GM08714 (cell line): ENCODE data around the gene KCNQ2.
"Not testable (repeated sequence)": the region's sequence is repeated elsewhere in the genome, so short reads cannot be mapped to it uniquely, and the experiment has no call there.

Source experiments
- H3K4me3 ChIP-seq: fragments of 200-500 bp; sonication (Bioruptor generic); 2 replicates; pipeline ENCODE4 v1.5.1; 2014; ENCODE audit warnings: mild to moderate bottlenecking, low read length, inconsistent platforms
- ZNF274 ChIP-seq: IDR thresholded peaks from 2 replicates; pipeline ENCODE4 v1.6.1; 2012; ENCODE audit warnings: mild to moderate bottlenecking, low read depth, low read length

The KCNQ2 gene

GRCh38 chr20:63488315-63489251 is 16.1 kb upstream of the KCNQ2 start:
- TF ChIP-seq ZNF274, result no peak
- no peak overlapping the region for H3K4me3 ChIP-seq

DNA sequence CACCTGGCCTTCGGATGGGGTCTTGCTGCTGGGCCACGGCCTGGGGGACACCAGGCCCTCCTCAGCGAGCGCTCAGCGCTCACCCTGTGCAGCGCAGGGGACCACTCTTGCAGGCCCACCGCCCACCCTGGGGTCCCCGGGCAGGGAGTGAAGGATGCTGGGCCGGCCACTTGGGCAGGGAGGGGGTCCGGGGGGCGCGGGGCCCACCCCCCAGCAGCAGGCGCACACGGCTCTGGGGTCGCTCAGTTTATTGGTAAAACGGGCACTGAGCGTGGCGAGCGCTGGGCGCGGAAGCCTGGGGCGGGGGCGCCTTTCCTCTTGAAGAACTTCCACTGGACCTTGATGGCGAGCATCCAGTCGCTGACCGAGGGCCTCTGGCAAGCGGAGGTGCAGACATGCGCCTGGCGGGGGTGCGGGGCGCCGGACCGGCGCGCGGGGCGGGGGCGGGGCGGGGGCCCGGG is 15.4 kb upstream of the KCNQ2 start:
- H3K4me3 ChIP-seq, result no peak overlapping the region
- no peak for TF ChIP-seq ZNF274

- no peak for TF ChIP-seq ZNF274
- H3K4me3 ChIP-seq, result no peak overlapping the region
Observed at GRCh38 chr20:63487116-63487764, 14.8 kb upstream of the KCNQ2 start.

GRCh38 chr20:63486300-63486855 is 13.9 kb upstream of the KCNQ2 start:
- no peak for TF ChIP-seq ZNF274
- no peak overlapping the region for H3K4me3 ChIP-seq

DNA sequence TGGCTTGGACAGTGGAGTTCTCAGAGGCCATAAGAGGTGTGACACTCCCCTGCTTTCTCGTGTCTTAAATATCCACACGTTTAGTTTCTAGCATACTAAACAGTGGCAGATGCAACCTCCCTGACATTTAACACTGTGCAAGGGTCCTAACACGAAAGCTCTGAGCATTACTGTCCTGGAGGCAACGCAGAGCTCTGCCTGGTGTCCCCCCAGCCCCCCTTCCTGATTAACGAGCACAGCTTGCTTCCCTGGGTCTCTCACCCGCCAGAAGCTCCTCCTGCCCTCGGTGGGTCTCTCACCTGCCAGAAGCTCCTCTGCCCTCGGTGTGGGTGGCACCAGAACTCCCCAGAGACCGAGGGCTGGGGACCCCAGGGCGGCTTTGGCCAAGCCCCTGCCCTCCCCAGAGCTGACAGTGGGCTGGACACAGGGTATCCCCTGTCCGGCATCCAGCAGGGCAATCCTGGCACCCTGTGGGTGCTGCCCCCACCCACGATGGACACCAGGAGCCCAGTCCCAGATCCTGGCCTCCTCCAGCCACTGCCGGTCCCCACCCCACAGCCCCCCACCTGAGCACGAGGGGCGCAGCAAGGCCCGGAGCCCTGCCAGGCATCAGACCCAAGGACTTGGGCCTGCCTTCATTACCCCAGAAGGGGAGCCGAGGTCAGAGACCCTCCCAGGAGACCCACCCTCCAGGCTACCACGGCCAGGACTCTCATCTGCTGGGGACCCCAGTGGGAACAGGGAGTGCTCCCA is 12.4 kb upstream of the KCNQ2 start:
- no peak overlapping the region for H3K4me3 ChIP-seq
- TF ChIP-seq ZNF274, result no peak

GRCh38 chr20:63484236-63484635 is 11.8 kb upstream of the KCNQ2 start:
- TF ChIP-seq ZNF274, result no peak
- no peak overlapping the region for H3K4me3 ChIP-seq

DNA sequence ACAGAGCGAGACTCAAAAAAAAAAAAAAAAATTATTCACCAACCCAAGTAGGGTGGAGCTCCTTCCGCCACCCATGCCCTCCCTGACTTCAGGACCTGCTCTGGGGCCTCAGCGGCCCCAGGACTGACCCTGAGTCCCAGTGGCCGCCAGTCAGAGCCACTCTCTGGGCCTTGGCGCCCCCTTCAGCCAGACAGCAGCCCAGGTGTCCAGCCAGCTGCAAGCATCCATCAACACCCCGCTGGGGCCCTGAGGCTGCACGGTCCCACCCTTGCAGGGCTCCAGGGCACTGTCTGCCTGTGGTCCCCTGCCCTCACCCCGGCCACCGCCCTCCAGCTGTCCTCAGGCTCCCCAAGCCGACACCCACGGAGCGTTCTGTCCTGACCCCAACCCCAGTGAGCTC is 11.4 kb upstream of the KCNQ2 start:
- TF ChIP-seq ZNF274, result no peak
- H3K4me3 ChIP-seq, result no peak overlapping the region

DNA sequence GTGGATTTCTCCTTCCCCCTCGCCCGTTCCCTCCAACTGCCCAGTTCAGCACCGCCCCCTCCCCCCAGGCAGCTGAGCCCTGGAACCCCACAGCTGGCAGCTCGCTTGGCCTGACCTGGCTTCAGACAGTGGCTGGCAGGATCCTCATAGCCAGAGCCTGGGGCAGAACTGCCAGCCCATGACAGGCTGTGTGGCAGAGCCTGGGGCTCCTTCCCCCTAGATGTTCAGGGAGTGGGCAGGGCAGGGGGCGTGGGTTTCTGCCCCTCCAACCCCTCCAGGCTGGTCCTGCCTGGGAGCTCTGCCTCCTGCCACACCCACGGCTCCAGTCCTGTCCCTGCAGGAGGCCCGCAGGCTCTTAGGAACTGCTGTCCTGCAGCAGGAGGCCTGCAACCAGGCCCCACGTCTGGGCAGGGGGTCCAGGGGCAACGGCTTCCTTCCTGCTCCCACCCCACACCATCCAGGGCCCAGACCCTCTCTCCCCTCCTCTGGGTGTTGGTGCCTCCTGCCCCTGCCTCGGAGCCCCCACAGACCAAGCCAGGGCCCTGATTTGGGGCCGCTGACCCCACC is 9.6 kb upstream of the KCNQ2 start:
- TF ChIP-seq ZNF274, result no peak

GRCh38 chr20:63481503-63481902 is 9.0 kb upstream of the KCNQ2 start:
- no peak for TF ChIP-seq ZNF274
- no peak overlapping the region for H3K4me3 ChIP-seq

More for the DNA sequence above, 9.6 kb upstream of the KCNQ2 start:
- no peak overlapping the region for H3K4me3 ChIP-seq

- H3K4me3 ChIP-seq, result not testable (repeated sequence)
Observed at GRCh38 chr20:63479695-63480419, 7.4 kb upstream of the KCNQ2 start.

DNA sequence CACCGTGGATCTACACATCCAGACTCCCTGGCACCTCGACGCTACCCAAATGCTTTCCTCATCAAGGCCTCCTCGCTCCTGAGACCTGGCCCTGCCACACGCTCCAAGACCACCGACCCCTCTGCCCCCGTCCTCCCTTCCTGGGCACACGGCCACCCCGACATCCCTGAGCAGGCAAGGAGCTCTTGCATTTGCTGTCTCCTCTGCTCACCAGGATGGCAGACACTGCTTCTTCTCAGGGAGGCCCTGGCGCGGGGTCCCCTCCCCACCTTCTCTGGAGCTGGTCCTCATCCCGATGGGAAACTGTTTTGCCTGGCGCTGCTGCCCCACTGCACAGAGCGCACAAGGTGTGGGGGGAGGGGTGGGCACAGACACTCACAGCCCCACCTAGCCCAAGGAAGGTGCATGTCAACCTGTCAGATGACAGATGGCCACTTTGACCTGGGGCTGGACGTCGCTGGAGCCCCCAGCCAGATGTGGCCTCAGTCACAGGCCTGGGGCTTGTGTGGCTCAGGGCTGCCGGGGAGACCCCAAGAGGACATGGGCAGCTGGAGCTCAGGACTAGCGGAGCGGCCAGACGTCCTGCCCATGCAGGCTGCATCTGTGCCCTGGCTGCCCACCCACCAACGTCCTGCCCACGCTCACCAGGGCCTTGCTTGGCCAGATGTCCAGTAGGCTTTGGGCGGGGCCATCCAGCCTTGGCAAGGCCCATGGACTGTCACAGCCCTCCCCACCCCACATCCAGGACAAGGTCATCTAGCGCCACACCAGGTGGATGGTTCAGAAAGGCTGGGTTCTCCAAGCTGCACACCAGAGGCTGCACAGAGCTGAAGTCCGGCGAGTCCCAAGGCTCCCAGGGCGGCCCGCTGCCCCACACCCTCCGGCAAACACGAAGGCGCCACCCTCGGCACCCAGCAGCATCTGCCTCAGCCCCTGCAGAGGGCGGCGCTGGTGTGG is 6.2 kb upstream of the KCNQ2 start:
- no peak overlapping the region for H3K4me3 ChIP-seq
- no peak for TF ChIP-seq ZNF274

DNA sequence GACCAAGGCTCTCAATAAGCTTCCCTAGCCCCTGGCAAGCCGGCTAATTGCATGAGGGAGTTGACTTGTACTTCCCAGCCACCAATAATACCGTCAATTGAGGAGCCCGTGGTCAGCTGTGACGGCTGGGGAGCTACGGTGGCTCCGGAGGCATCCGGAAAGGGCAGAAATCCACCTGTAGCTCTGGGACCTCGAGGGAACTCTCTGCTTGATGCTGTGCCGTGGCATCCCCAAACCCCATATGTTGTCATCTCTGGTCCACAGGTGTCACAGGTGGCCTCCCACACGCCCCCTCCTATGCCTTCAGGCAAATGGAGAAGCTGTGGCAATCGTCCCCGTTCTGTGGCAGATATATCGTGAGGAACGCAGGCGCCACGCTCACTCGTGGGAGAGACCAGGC is 5.5 kb upstream of the KCNQ2 start:
- H3K4me3 ChIP-seq, result no peak overlapping the region
- TF ChIP-seq ZNF274, result no peak

DNA sequence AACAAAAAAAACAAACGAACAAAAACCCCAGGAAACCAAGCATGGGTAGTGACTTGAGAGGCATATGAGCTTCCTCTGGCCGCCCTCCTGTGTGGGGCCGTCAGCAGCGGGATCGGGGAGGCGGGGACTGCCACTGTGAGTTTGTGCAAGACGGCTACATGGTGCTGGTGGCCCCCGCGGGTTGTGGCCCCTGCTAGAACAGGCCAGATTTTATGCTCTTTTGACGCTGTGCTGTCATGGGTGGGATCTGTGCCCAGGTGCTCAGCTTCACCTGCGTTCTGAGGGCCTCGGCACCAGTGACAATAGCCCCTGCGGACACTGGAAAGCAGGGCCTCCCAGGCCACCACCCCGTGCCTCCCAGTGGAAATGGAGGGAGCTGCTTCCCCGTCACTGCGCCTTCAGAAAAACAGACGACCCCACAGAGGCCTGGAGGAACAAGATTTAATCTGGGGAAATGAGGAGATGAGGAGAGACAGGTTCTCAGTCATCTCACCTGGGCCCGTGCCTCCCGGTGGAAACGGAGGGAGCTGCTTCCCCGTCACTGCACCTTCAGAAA is 4.7 kb upstream of the KCNQ2 start:
- TF ChIP-seq ZNF274, result no peak
- H3K4me3 ChIP-seq, result no peak overlapping the region
